H1 (cell line): ENCODE results near the gene PM20D1.

Source experiments
- CBX5 ChIP-seq: fragments of 300-800, 300-1000 bp; sonication (generic); IDR thresholded peaks from 2 replicates; pipeline ENCODE4 v1.7.1; 2016; ENCODE audit warnings: antibody characterized with exemption, low read length, low read depth
- EGR1 ChIP-seq: IDR thresholded peaks from 2 replicates; pipeline ENCODE4 v1.6.1; 2011; ENCODE audit warnings: low read depth, low read length, borderline replicate concordance
- EP300 ChIP-seq, 2 experiments: IDR thresholded peaks; 1 replicate in 1 of 2; 2 replicates in 1 of 2; pipeline ENCODE4 v1.6.1; 2011 to 2012; ENCODE audit warnings: low read depth in 2 of 2, low read length in 2 of 2, mild to moderate bottlenecking in 2 of 2, borderline replicate concordance in 1 of 2, inconsistent platforms in 1 of 2, moderate library complexity in 1 of 2
- MAFK ChIP-seq: IDR thresholded peaks from 2 replicates; pipeline ENCODE4 v1.6.1; 2012; ENCODE audit warnings: low read depth, mild to moderate bottlenecking, improper control_type of control experiment, low read length
- PHF8 ChIP-seq: fragments of 200-600 bp; sonication (generic); conservative IDR thresholded peaks from 2 replicates; pipeline ENCODE4 v1.7.1; 2012; ENCODE audit warnings: low read depth, mild to moderate bottlenecking, inconsistent platforms, low read length, moderate library complexity
- POLR2A ChIP-seq, 2 experiments: IDR thresholded peaks; 1 replicate in 1 of 2; 2 replicates in 1 of 2; pipeline ENCODE4 v1.6.1; 2011; ENCODE audit warnings: low read depth in 2 of 2, low read length in 2 of 2, mild to moderate bottlenecking in 2 of 2; ENCODE audit errors: control extremely low read depth in 1 of 2
- SIRT6 ChIP-seq: IDR thresholded peaks from one replicate; pipeline ENCODE4 v1.7.1; 2012; ENCODE audit warnings: low read length, inconsistent platforms
- TAF1 ChIP-seq: IDR thresholded peaks from 2 replicates; pipeline ENCODE4 v1.6.1; 2011; ENCODE audit warnings: mild to moderate bottlenecking, low read depth, low read length
- TF ChIP-seq, protein P1 (sequence below), 3 experiments: IDR thresholded peaks; 1 replicate in 2 of 3; 2 replicates in 1 of 3; pipeline versions ENCODE4 v1.5.1 to v1.6.1; 2011; ENCODE audit warnings: low read length in 3 of 3, mild to moderate bottlenecking in 3 of 3, inconsistent platforms in 2 of 3, low read depth in 1 of 3, moderate library complexity in 1 of 3; ENCODE audit not compliant: insufficient read depth in 1 of 3; ENCODE audit errors: control extremely low read depth in 1 of 3

GRCh38 chr1:205804605-205805004 is 45.3 kb downstream of the PM20D1 start:
- TF ChIP-seq MAFK (no peak), PHF8 (no peak), EP300 (IDR thresholded peaks at IDR 0.05; ENCODE audit: borderline replicate concordance in 1 of 2, low read depth in 2 of 2, low read length in 2 of 2) (no peak), SIRT6 (no peak), POLR2A (IDR thresholded peaks at IDR 0.05; ENCODE audit: control extremely low read depth in 1 of 2, low read depth in 2 of 2, low read length in 2 of 2) (no peak), EGR1 (no peak), TAF1 (no peak), CBX5 (no peak)
- TF ChIP-seq, protein P1, sequence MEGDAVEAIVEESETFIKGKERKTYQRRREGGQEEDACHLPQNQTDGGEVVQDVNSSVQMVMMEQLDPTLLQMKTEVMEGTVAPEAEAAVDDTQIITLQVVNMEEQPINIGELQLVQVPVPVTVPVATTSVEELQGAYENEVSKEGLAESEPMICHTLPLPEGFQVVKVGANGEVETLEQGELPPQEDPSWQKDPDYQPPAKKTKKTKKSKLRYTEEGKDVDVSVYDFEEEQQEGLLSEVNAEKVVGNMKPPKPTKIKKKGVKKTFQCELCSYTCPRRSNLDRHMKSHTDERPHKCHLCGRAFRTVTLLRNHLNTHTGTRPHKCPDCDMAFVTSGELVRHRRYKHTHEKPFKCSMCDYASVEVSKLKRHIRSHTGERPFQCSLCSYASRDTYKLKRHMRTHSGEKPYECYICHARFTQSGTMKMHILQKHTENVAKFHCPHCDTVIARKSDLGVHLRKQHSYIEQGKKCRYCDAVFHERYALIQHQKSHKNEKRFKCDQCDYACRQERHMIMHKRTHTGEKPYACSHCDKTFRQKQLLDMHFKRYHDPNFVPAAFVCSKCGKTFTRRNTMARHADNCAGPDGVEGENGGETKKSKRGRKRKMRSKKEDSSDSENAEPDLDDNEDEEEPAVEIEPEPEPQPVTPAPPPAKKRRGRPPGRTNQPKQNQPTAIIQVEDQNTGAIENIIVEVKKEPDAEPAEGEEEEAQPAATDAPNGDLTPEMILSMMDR (IDR thresholded peaks at IDR 0.05; ENCODE audit: control extremely low read depth in 1 of 3, insufficient read depth in 1 of 3, low read depth in 1 of 3, low read length in 3 of 3): no peak
